AG09309 (cell line): ENCODE measurements around the gene ADAT1.

Experiments
- DNase-seq: peaks from one replicate; pipeline ENCODE4 v3.0.0-alpha.2; 2010; ENCODE audit warnings: low read depth
- H3K4me3 ChIP-seq: 2 replicates; pipeline ENCODE4 v1.5.1; 2011; ENCODE audit warnings: mild to moderate bottlenecking, low read depth, low read length, moderate library complexity; ENCODE audit not compliant: control insufficient read depth
- CTCF ChIP-seq: IDR thresholded peaks from 2 replicates; pipeline ENCODE4 v1.5.1; 2011; ENCODE audit warnings: mild to moderate bottlenecking, low read depth, low read length, inconsistent platforms; ENCODE audit not compliant: insufficient read depth, control insufficient read depth; ENCODE audit errors: missing control alignments

The ADAT1 gene

GRCh38 chr16:75555707-75556430, 67.2 kb downstream of the ADAT1 start, which contains the start of gene TMEM231:
Gene TMEM231 (minus strand): TSS chr16:75556252. CDS start chr16:75556209, 43 bp downstream.
- peak within 1 kb of the TSS; percentile 77 for H3K4me3 ChIP-seq
- peak; percentile 59 for DNase-seq
- no peak for TF ChIP-seq CTCF

- peak; percentile 55 for DNase-seq
- peak overlapping the region; percentile 77 for H3K4me3 ChIP-seq
- TF ChIP-seq CTCF, result no peak
Measured at GRCh38 chr16:75555213-75555706, 67.8 kb downstream of the ADAT1 start.

- TF ChIP-seq CTCF, result no peak
- no peak overlapping the region for H3K4me3 ChIP-seq
- no peak for DNase-seq
Measured at GRCh38 chr16:75552951-75553350, 70.1 kb downstream of the ADAT1 start.

GRCh38 chr16:75550211-75550662, 72.8 kb downstream of the ADAT1 start:
- H3K4me3 ChIP-seq, result no peak overlapping the region
- TF ChIP-seq CTCF, result peak; percentile 52
- no peak for DNase-seq
